ENCODE data around the gene PWWP2B. TPM values are rescaled to one million over a fixed set of nuclear protein-coding genes. Genes with fewer than 3 reads are reported as not detected.

PWWP2B gene
- total and polyA plus RNA-seq, 2 donors (not counting 3 experiments of a cell fraction or from before 2014, with no cell fraction given): 4.6 to 11.8 TPM

DNA sequence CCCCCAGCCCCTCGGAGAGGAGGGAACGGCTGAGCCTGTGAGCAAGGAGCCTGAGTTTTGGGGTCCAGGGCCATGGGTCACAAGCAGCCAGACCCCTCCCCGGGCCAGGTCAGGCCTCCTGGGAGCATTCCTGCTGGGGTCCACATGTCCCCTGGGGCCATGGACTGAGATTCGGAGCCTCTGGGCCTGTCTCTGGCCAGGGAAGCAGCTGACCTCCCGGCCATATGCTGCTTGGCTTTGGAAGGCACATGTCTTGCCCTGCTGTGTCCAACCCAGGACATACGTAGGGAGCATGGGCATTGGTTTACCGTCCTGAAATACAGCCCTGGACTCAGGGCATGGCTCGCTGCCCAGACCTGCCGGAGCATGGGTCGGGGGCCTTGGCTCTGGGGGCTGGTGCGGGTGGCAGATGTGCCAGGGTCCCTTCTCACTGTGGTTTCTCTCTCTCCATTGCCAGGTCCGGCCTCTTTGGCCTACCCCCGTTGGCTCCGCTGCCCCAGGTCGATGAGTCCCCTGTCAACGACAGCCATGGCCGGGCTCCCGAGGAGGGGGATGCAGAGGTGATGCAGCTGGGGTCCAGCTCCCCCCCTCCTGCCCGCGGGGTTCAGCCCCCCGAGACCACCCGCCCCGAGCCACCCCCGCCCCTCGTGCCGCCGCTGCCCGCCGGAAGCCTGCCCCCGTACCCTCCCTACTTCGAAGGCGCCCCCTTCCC lies 7.3 kb downstream of the PWWP2B start:
- TF ChIP-seq EZH2 (IDR thresholded peaks at IDR 0.05; ENCODE audit: borderline replicate concordance, low read depth, low read length, severe bottlenecking) (no peak), GATA2 (IDR thresholded peaks at IDR 0.05; ENCODE audit: insufficient read depth, insufficient read length, low read depth, low read length) (no peak), JUN (IDR thresholded peaks at IDR 0.05; ENCODE audit: borderline replicate concordance, insufficient read depth, insufficient read length, low read depth) (no peak), POLR2A (IDR thresholded peaks at IDR 0.05; ENCODE audit: low read depth, low read length) (no peak), FOS (IDR thresholded peaks at IDR 0.05; ENCODE audit: borderline replicate concordance, insufficient read depth, low read length) (no peak), MYC (IDR thresholded peaks at IDR 0.05; ENCODE audit: low read depth, low read length) (no peak), POLR2AphosphoS5 (IDR thresholded peaks at IDR 0.05; ENCODE audit: insufficient read depth, low read depth, low read length) (no peak)
- TF ChIP-seq, protein P1, sequence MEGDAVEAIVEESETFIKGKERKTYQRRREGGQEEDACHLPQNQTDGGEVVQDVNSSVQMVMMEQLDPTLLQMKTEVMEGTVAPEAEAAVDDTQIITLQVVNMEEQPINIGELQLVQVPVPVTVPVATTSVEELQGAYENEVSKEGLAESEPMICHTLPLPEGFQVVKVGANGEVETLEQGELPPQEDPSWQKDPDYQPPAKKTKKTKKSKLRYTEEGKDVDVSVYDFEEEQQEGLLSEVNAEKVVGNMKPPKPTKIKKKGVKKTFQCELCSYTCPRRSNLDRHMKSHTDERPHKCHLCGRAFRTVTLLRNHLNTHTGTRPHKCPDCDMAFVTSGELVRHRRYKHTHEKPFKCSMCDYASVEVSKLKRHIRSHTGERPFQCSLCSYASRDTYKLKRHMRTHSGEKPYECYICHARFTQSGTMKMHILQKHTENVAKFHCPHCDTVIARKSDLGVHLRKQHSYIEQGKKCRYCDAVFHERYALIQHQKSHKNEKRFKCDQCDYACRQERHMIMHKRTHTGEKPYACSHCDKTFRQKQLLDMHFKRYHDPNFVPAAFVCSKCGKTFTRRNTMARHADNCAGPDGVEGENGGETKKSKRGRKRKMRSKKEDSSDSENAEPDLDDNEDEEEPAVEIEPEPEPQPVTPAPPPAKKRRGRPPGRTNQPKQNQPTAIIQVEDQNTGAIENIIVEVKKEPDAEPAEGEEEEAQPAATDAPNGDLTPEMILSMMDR (IDR thresholded peaks at IDR 0.05; ENCODE audit: extremely low read depth in 1 of 2, insufficient read depth in 1 of 2, low read depth in 1 of 2, low read length in 2 of 2): no peak
- TF ChIP-seq, protein P2, sequence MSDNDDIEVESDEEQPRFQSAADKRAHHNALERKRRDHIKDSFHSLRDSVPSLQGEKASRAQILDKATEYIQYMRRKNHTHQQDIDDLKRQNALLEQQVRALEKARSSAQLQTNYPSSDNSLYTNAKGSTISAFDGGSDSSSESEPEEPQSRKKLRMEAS (IDR thresholded peaks at IDR 0.05; ENCODE audit: insufficient read depth, insufficient read length): no peak
- intact Hi-C loops (cut with micrococcal nuclease) (no loop called here), dilution Hi-C loops (cut with MboI; ENCODE audit: extremely low pct_ligation_motif_present, low sequenced_read_pairs) (no loop called here)
- Histone ChIP-seq H2AFZ (ENCODE audit: low read depth, low read length) (no peak overlapping the region), H3K9me3 (replicated peaks; ENCODE audit: control insufficient read depth, insufficient read depth, low read length) (no peaks in the 10 kb centered on the region), H3K9ac (replicated peaks; ENCODE audit: extremely low read depth, insufficient read depth, low read length) (no peak overlapping the region), H3K4me2 (ENCODE audit: insufficient read depth, low read length) (no peak overlapping the region), H3K4me1 (ENCODE audit: control insufficient read depth, extremely low read depth, insufficient read depth, low read length) (peaks cover 19% of the 10 kb centered on the region), H3K9me1 (replicated peaks; ENCODE audit: control insufficient read depth, extremely low read depth, insufficient read depth, low read length) (no peaks in the 10 kb centered on the region), H3K27me3 (ENCODE audit: control insufficient read depth in 2 of 2, insufficient read depth in 2 of 2, low read length in 2 of 2) (no peaks in the 10 kb centered on the region), H3K36me3 (ENCODE audit: control insufficient read depth in 2 of 2, extremely low read depth in 1 of 2, insufficient read depth in 2 of 2, low read length in 2 of 2) (peaks cover 0 to 5% of the 10 kb centered on the region in 2 experiments), H3K79me2 (ENCODE audit: control insufficient read depth, insufficient read depth, low read length) (peaks cover 31% of the 10 kb centered on the region), H4K20me1 (replicated peaks; ENCODE audit: control insufficient read depth, extremely low read depth, insufficient read depth, low read length) (no peaks in the 10 kb centered on the region), H3K4me3 (replicated peaks in 1 of 3; ENCODE audit: insufficient read depth in 1 of 3, low read depth in 1 of 3, low read length in 3 of 3) (no peak overlapping the region), H3K27ac (ENCODE audit: insufficient read depth, low read depth, low read length) (no peak overlapping the region)
- no TSS peak for BruUV-seq (replicated peaks)
- DNase-seq (ENCODE audit: low read depth, low spot score) (no peak), FAIRE-seq (no peak)
- CTCF ChIA-PET: no interaction called here
- POLR2A ChIA-PET: no interaction called here
